ENCODE data around the gene FOXS1. TPM values are rescaled to one million over a fixed set of nuclear protein-coding genes. Genes with fewer than 3 reads are reported as not detected.

Gene FOXS1
- total RNA-seq, 2 experiments from 2014 or later: not detected

DNA sequence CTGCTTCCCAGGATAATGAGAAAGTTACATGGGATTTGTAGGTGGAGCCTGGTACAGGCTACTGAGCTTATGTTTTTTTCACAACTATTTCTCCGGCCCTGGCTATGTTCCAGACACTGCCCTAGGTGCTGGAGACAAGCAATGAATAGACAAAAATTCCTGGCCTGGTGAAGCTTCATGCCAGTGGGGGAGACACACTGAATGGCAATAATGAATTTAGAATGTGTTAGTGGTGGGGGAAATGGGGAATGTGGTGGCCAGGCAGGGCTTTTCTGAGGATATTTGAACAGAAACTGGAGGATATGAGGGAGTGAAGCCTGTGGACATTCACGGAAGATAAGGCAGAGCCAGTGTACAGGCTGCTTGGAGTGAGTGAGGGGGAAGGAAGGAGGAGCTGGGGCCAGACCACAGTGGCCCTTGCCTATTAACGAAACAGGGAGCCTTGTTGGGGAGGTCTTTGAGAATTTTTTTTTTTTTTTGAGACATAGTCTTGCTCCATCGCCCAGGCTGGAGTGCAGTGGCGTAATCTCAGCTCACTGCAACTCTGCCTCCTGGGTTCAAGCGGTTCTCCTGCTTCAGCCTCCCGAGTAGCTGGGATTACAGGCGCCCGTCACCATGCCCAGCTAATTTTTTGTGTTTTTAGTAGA is 6.6 kb downstream of the FOXS1 start:
- Histone ChIP-seq H3K27ac (ENCODE audit: low read depth, low read length, poor library complexity, severe bottlenecking) (no peak overlapping the region), H3K9me2 (ENCODE audit: insufficient read depth, low read length) (no peaks in the 10 kb centered on the region), H2AFZ (ENCODE audit: low read length) (no peak overlapping the region), H3K36me3 (ENCODE audit: insufficient read depth, low read length) (no peaks in the 10 kb centered on the region), H3K4me3 (ENCODE audit: low read depth, low read length, poor library complexity, severe bottlenecking) (no peak overlapping the region), H4K20me1 (ENCODE audit: insufficient read depth, low read length) (no peaks in the 10 kb centered on the region), H3K79me2 (ENCODE audit: insufficient read depth, low read depth, low read length) (no peaks in the 10 kb centered on the region), H3K4me2 (ENCODE audit: low read length) (no peak overlapping the region), H3K9me3 (ENCODE audit: low read length) (no peaks in the 10 kb centered on the region), H3K4me1 (ENCODE audit: insufficient read depth, low read length, poor library complexity, severe bottlenecking) (peaks cover 7% of the 10 kb centered on the region)
- intact Hi-C loops (cut with micrococcal nuclease; ENCODE audit: unreplicated experiment): no loop called here
- no TSS peak for BruUV-seq (replicated peaks)
- ChIA-PET CTCF (ENCODE audit: unreplicated experiment) (interaction anchor here (0.8 to 1.5 kb wide), 2 partner anchors 8 to 14 kb away, joined by 4 read pairs; no protein-coding TSS in a partner anchor), POLR2A (interaction anchor here (1.2 kb wide), 1 partner anchor 21 kb away, joined by 3 read pairs; no protein-coding TSS in a partner anchor)
- no peak for TF ChIP-seq EZH2phosphoT487 (IDR thresholded peaks at IDR 0.05; ENCODE audit: borderline replicate concordance, low read depth, low read length)
- TF ChIP-seq, protein P1, sequence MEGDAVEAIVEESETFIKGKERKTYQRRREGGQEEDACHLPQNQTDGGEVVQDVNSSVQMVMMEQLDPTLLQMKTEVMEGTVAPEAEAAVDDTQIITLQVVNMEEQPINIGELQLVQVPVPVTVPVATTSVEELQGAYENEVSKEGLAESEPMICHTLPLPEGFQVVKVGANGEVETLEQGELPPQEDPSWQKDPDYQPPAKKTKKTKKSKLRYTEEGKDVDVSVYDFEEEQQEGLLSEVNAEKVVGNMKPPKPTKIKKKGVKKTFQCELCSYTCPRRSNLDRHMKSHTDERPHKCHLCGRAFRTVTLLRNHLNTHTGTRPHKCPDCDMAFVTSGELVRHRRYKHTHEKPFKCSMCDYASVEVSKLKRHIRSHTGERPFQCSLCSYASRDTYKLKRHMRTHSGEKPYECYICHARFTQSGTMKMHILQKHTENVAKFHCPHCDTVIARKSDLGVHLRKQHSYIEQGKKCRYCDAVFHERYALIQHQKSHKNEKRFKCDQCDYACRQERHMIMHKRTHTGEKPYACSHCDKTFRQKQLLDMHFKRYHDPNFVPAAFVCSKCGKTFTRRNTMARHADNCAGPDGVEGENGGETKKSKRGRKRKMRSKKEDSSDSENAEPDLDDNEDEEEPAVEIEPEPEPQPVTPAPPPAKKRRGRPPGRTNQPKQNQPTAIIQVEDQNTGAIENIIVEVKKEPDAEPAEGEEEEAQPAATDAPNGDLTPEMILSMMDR (conservative IDR thresholded peaks at IDR 0.05; ENCODE audit: low read length): no peak
- no peak for DNase-seq (ENCODE audit: low spot score)

DNA sequence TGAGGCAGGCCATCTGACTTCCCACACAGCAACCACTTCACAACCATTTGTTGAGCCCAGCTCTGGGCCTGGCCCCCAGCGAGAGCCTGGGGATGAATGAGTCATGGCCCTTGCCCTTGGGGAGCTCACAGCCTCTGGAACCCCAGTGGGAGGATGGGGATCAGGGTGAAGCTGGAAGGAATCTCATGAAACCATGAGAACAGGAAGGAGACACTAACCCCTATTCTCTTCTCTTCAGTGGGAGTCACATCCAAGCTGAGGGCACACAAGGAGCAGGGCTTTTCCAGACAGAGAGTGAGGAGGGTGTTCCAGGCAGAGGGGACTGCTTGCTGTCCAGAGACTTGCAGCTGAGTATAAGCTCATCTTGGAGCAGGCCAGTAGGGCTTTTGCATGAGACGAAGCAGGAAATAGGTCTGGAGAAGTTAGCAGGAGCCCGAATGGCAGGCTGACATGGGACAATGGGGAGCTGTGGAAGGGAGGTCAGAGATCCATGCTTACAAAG is 7.5 kb downstream of the FOXS1 start:
- ChIA-PET POLR2A (interaction anchor here (1.2 kb wide), 1 partner anchor 20 kb away, joined by 3 read pairs; no protein-coding TSS in a partner anchor), CTCF (ENCODE audit: unreplicated experiment) (interaction anchor here (0.8 to 1.5 kb wide), 2 partner anchors 9 to 15 kb away, joined by 4 read pairs; no protein-coding TSS in a partner anchor)
- BruUV-seq (replicated peaks): no TSS peak
- Histone ChIP-seq H3K4me3 (ENCODE audit: low read depth, low read length, poor library complexity, severe bottlenecking) (no peak overlapping the region), H3K36me3 (ENCODE audit: insufficient read depth, low read length) (no peaks in the 10 kb centered on the region), H3K79me2 (ENCODE audit: insufficient read depth, low read depth, low read length) (no peaks in the 10 kb centered on the region), H3K9me2 (ENCODE audit: insufficient read depth, low read length) (no peaks in the 10 kb centered on the region), H3K4me2 (ENCODE audit: low read length) (no peak overlapping the region), H3K4me1 (ENCODE audit: insufficient read depth, low read length, poor library complexity, severe bottlenecking) (peaks cover 4% of the 10 kb centered on the region), H4K20me1 (ENCODE audit: insufficient read depth, low read length) (no peaks in the 10 kb centered on the region), H3K9me3 (ENCODE audit: low read length) (no peaks in the 10 kb centered on the region), H3K27ac (ENCODE audit: low read depth, low read length, poor library complexity, severe bottlenecking) (no peak overlapping the region), H2AFZ (ENCODE audit: low read length) (no peak overlapping the region)
- intact Hi-C loops (cut with micrococcal nuclease; ENCODE audit: unreplicated experiment): no loop called here
- DNase-seq (ENCODE audit: low spot score): no peak
- TF ChIP-seq, protein P1 (conservative IDR thresholded peaks at IDR 0.05; ENCODE audit: low read length): no peak
- TF ChIP-seq EZH2phosphoT487 (IDR thresholded peaks at IDR 0.05; ENCODE audit: borderline replicate concordance, low read depth, low read length): no peak
